Activated naive CD4-positive, alpha-beta T cell treated with anti-CD3 and anti-CD28 coated beads, Interleukin-2, amount 50 U/mL, for 72 hours (primary cell): ENCODE data around the gene CCSER1. TPM values are rescaled to one million over a fixed set of nuclear protein-coding genes. Genes with fewer than 3 reads are reported as not detected.

Source experiments
- ATAC-seq, 2 donors: fragments of 150-1000 bp; cut with Tn5 transposase; 2 replicates each; pipeline ENCODE4 v1.10.0; 2021; ENCODE audit warnings: mild to moderate bottlenecking in 2 of 2, moderate library complexity in 2 of 2
- DNase-seq, 2 donors: peaks; one replicate each; pipeline ENCODE4 v3.0.0; 2021 to 2022; ENCODE audit warnings: low spot score in 2 of 2
- H3K27ac Mint-ChIP-seq, 2 donors: one replicate each; pipeline ENCODE4 v1.8.0; 2022; ENCODE audit warnings: mild to moderate bottlenecking in 2 of 2, mixed read lengths in 2 of 2
- H3K36me3 Mint-ChIP-seq, 2 donors: one replicate each; pipeline ENCODE4 v1.8.0; 2022; ENCODE audit warnings: mixed read lengths in 2 of 2
- H3K9me3 Mint-ChIP-seq, 2 donors: one replicate each; pipeline ENCODE4 v1.8.0; 2022; ENCODE audit warnings: mixed read lengths in 2 of 2
- total RNA-seq, 2 donors: library from RNA; stranded (reverse); gene quantifications; one replicate each; pipeline ENCODE4 v1.2.3, GENCODE V29; 2022

The CCSER1 gene
- total RNA-seq, 2 donors from 2014 or later = 0.23 TPM; not detected in 1

DNA sequence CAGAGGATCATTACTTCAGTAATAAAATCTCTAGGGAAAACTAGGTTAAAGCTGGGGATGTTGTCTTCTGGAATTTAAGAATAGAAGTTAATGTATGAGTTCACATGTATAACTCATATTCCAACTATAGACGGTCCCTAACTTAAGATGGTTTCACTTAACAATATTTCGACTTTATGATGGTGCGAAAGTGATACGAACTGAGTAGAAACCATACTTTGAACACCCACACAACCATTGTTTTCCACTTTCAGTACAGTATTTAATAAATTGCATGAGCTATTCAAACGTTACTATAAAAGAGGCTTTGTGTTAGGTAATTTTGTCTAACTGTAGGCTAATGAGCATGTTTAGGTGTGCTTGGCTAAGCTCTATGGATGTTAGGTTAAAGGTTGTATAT, 38.7 kb downstream of the CCSER1 start:
- H3K9me3 Mint-ChIP-seq = peaks cover 5 to 9% of the 10 kb centered on the region in 2 donors
- ATAC-seq (no peak), DNase-seq (no peak)

DNA sequence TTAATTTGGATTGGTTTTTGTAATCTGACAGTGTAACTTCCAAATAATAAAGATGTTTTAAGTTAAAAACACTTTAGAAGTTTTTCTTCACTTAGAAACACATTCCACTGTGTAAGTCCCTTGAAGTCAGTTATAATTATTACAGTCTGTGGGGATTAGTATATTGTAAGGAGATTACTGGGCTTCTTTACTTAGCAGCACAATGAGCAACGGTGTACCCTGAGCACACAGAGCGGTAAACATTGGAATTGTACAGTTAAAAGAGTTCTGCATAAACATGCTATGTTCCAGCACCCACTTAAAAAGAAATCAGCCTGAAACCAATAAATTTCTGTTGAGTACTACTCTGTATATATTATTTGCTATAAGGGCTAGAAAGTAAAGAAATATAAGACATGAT, 44.3 kb downstream of the CCSER1 start:
- DNase-seq (no peak), ATAC-seq (no peak)
- no peaks in the 10 kb centered on the region for H3K36me3 Mint-ChIP-seq
- H3K9me3 Mint-ChIP-seq = peaks cover 5 to 15% of the 10 kb centered on the region in 2 donors
- no peak overlapping the region for H3K27ac Mint-ChIP-seq

More for the DNA sequence above, 38.7 kb downstream of the CCSER1 start:
- Mint-ChIP-seq H3K27ac (no peak overlapping the region), H3K36me3 (no peaks in the 10 kb centered on the region)

DNA sequence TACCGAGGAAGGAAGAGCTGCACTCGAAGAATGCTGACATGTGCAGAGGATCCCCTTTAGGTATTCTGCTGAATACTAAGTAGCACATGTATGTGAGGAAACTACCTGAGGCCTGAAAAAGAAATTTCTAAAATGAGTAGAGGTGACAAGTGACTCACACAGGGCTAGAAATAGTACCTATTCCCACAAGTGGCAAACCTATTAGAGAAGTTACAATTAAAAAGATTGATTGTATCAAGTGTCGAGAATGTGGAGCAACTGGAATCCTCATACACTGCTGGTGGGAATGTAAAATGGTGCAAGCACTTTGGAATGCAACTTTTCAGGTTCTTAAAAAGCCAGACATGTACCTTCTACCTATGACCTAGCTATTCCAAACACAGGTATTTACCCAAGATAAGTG, 47.4 kb downstream of the CCSER1 start:
- ATAC-seq (no peak), DNase-seq (no peak)
- H3K27ac Mint-ChIP-seq = no peak overlapping the region
- H3K36me3 Mint-ChIP-seq = no peaks in the 10 kb centered on the region
- H3K9me3 Mint-ChIP-seq = peaks cover 4 to 14% of the 10 kb centered on the region in 2 donors

DNA sequence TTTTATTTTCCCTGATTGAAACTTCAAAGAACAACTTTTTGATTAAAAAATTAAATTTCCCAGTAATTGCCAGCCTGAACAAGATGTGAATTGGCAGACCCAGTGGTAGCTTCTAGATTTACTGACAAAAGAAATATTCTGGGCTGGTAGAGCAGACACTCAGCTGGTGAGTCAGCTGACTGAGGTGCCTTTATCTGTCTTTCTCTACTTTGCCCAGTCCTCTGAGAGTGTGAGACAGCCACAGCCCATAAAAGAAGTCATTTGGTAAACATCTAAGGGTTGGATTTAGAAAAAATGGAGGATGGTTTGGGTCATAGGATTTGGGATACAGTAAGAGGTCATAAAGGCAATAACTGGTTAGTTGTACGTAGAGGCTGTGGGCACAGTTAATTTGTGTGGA, 54.5 kb downstream of the CCSER1 start:
- no peaks in the 10 kb centered on the region for H3K9me3 Mint-ChIP-seq
- no peak overlapping the region for H3K27ac Mint-ChIP-seq
- no peaks in the 10 kb centered on the region for H3K36me3 Mint-ChIP-seq
- ATAC-seq = no peak
- DNase-seq = no peak

DNA sequence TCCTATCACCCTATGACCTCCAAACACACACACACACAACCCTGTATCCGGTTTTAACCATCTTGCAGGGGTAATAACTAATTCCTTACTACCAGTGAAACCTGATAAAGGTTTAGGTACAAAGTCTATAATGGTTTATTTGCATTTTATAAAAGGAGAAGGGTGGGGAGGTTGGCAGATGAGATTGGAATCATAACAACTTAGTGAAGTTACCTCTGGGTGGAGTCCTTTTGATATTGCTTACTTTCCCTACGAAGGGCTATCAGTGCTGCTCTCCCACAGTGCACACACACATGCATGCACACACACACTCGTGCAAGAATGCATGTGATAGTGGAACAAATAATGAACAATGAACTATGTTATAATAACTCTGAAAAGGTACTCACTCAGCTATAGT, 56.1 kb downstream of the CCSER1 start:
- no peak for ATAC-seq
- Mint-ChIP-seq H3K36me3 (no peaks in the 10 kb centered on the region), H3K9me3 (no peaks in the 10 kb centered on the region)

DNA sequence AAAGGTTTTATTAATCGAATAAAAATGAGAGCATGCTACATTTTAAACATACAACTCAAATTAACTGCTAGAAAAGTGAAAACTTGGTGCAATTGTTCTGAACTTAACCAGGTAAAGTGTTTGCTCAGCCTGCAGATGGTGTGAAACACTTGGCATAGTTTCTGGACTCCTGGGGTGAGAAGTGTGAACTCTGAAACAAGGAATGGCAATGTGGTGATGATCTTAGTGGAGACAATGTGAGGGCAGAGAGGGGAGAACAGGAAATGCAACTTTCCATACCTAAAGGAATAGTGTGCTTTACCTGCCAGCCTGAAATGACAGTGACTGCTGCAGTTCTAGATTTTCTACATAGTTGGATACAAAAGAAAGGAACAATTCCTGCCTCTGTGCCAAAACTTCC, 57.4 kb downstream of the CCSER1 start:
- Mint-ChIP-seq H3K27ac (no peak overlapping the region), H3K9me3 (no peaks in the 10 kb centered on the region), H3K36me3 (no peaks in the 10 kb centered on the region)
- DNase-seq (no peak), ATAC-seq (no peak)

More for the DNA sequence above, 56.1 kb downstream of the CCSER1 start:
- DNase-seq = no peak
- H3K27ac Mint-ChIP-seq = no peak overlapping the region

DNA sequence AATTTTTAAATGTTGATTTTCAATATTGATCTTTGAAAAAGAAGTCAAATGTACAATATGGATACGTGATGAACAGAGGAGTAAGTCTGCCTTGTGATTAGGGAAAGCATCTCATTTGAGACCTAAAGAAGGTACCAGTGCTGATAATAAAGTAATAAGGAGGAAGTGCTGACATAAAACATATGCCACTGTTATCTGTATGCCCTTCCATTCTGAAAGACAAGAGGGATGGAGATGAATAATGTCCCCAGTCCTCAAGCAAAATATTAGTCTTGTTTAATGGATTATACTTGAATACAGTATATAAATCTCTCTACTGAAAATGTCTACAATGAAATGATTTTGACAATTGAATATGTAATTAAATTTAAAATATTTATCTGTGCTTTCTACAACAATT, 58.2 kb downstream of the CCSER1 start:
- no peak overlapping the region for H3K27ac Mint-ChIP-seq
- DNase-seq (no peak), ATAC-seq (no peak)
- no peaks in the 10 kb centered on the region for H3K9me3 Mint-ChIP-seq
- H3K36me3 Mint-ChIP-seq = no peaks in the 10 kb centered on the region

DNA sequence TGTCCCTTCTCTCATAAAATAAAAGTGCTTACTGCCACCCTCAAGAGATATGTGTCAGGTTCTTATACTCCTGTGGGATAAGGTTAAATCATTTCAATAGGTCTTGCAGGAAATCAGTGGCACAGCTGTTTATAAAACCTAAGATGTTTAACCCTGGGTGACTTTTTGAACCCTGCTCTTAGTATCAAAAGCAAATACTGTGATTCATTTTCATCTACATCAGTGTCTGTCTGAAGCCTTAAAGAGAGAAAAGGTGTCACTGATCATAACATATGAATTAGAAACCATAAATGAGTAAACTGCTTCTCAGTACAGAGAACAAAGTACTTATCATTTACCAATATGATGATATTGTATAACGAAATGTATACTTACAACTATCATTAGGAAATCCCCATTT, 59.0 kb downstream of the CCSER1 start:
- no peak for ATAC-seq
- no peaks in the 10 kb centered on the region for H3K9me3 Mint-ChIP-seq
- no peak overlapping the region for H3K27ac Mint-ChIP-seq
- H3K36me3 Mint-ChIP-seq = no peaks in the 10 kb centered on the region
- DNase-seq = no peak

DNA sequence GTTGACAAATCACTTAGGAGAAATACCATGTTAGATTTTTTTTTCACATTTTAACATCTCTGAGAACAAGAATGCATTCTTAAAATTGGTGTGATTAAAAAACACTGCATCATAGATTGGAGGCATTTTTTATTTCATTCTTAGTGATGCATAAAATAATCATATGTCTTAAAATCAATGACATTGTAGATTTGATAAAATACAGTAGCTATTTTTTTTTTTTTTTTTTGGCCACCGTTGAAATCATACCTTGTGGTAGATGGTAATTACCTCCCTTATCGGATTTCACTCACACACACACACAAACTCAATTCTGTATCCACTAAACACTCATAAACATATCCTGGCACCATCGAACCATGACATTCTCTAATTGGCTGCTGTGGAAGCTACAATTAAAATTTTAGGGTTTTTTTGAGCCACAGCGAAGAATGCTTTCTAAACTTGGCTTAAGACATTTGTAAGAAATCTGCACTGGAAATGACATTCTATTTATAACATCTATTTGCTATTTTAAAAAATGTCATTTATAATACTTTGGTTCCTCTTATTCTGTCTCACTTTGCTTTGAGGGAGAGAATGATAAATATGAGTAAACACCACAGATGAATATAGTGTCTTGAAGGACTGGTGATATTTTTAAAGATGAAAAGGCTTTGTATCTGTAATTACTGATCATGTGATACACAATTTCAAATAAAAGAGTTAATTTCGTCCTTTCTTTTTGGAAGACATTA, 60.1 kb downstream of the CCSER1 start:
- Mint-ChIP-seq H3K27ac (no peak overlapping the region), H3K9me3 (no peaks in the 10 kb centered on the region)
- DNase-seq = no peak

DNA sequence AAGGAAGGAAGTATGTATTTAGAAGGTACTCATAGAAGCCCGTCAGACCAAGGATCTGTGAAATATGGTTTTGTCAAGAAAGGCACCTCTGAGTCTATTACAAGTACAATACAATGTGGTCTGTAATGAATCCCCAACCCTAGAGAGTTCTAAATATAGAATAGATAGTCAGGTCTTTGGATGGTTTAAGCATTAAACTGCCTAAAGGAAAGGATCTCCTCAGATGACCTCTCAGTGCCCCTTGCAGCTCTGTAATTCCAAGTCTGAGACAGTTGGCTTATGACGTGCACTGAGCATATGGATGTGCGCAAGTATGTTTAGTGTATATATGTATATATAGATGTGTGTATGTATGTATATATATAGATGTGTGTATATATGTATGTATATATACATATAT, 62.0 kb downstream of the CCSER1 start:
- DNase-seq = no peak
- Mint-ChIP-seq H3K36me3 (no peaks in the 10 kb centered on the region), H3K9me3 (no peaks in the 10 kb centered on the region), H3K27ac (no peak overlapping the region)
- ATAC-seq = no peak

More for the DNA sequence above, 60.1 kb downstream of the CCSER1 start:
- no peak for ATAC-seq
- no peaks in the 10 kb centered on the region for H3K36me3 Mint-ChIP-seq

DNA sequence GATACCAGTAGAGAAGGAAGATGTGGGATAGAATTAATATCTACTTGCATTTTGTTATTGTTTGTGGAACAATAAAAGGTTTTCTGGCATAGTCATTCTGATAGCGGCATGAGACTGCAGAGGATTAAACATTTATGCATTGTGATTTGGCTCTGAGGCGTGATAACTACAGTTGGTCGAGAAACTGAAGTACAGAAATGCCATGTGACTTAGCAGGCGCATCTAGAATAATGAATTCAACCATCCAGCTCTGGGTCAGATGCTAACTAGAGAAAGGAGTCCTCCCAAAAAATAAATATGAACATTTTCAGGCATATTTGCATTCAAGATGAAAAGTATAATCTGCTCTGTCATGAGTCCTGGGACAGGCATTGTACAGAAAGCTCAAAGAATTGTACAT, 62.8 kb downstream of the CCSER1 start:
- H3K36me3 Mint-ChIP-seq = no peaks in the 10 kb centered on the region
- DNase-seq (no peak), ATAC-seq (no peak)
- no peak overlapping the region for H3K27ac Mint-ChIP-seq
- H3K9me3 Mint-ChIP-seq = no peaks in the 10 kb centered on the region

DNA sequence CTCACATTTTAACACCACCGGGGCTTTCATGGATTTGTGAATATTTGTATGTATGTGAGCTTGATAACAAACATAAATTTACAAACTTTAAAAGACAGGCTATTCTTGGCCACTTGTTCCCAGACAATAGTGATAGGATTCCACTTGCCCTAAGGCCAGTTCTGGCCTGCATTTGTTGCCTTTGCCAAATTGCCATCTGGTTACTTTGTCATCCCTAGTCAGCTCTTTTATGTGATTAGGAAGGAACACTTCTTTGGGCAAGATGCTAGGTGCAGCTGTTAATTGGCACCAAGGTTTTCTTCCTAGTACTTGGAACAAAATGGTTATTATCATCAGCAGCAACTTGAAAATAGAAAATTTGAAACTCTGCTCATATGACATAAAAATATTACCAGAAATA, 63.3 kb downstream of the CCSER1 start:
- Mint-ChIP-seq H3K27ac (no peak overlapping the region), H3K36me3 (no peaks in the 10 kb centered on the region), H3K9me3 (no peaks in the 10 kb centered on the region)
- no peak for ATAC-seq
- DNase-seq = no peak

DNA sequence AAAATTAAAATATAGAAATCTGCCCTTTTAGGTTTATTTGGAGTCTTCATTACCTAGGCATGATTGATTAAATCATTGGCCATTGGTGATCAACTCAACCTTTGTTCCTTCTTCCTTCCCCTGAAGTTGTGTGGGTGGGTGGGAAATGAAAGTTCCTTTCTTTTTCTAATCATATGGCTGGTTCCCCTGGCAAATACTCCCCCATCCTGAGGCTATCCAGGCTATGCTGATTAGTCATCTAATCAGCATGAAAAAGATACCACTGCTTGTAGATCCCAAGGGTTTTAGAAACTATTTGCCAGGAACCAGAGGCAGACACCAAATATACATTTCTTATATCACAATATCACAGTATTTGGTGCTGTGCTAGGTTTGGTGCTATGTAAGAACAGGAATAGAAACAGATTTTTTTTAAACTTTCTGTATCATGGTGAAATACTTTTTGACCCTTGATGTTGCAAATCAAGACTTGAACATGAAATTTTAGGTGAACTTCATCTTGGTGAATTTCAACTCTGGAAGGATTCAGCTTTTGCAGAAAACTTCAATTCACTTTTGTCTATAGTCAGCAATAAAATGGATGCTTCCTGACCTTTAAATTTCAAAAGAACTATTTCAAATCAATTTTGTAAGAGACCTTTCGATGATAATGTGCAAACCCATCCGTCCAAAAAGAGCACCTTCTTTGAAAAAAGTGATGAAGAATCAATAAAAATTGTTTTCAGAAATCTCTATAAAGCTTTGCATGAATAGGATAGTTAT, 71.1 kb downstream of the CCSER1 start:
- Mint-ChIP-seq H3K9me3 (peaks cover 3% of the 10 kb centered on the region in 2 donors), H3K36me3 (no peaks in the 10 kb centered on the region), H3K27ac (no peak overlapping the region)
- ATAC-seq (no peak), DNase-seq (no peak)

DNA sequence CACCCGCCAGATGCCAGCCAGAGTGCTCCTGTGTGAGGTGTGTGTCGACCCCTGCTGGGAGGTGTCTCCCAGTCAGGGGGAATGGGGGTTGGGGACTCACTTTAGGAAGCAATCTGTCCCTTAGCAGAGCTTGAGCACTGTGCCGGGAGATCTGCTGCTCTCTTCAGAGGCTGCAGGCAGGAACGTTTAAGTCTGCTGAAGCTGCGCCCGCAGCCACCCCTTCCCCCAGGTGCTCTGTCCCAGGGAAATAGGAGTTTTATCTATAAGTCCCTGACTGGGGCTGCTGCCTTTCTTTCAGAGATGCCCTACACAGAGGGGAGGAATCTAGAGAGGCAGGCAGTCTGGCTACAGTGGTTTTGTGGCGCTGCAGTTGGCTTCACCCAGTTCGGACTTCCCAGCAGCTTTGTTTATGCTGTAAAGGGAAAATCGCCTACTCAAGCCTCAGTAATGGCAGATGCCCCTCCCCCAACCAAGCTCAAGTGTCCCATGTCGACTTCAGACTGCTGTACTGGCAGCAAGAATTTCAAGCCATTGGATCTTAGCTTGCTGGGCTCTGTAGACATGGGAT, 80.8 kb downstream of the CCSER1 start:
- peaks cover 13 to 25% of the 10 kb centered on the region in 2 donors for H3K9me3 Mint-ChIP-seq

DNA sequence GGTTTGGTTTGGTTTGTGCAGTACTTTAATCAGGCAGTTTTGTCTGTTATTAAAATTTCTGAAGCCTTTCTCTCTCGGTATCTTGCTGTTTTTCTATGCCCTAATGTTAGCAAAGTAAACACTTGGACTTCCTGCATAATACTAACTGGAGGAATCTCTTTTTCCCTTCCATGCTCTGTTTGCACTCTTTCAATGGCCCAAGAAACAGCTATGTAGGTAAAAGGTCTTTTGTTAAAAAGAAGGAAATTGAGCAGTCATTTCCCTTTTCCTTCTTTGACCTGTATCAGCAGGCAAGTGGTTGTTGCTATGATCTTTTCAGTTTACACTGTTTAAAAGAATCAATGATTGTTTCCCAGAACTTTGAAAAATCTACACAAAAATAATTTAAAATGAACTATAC, 82.7 kb downstream of the CCSER1 start:
- no peak for ATAC-seq
- Mint-ChIP-seq H3K27ac (no peak overlapping the region), H3K36me3 (peaks cover 0 to 14% of the 10 kb centered on the region in 2 donors), H3K9me3 (peaks cover 13 to 24% of the 10 kb centered on the region in 2 donors)
- DNase-seq = no peak

More for the DNA sequence above, 80.8 kb downstream of the CCSER1 start:
- Mint-ChIP-seq H3K36me3 (peaks cover 0 to 14% of the 10 kb centered on the region in 2 donors), H3K27ac (no peak overlapping the region)
- ATAC-seq = no peak
- no peak for DNase-seq

DNA sequence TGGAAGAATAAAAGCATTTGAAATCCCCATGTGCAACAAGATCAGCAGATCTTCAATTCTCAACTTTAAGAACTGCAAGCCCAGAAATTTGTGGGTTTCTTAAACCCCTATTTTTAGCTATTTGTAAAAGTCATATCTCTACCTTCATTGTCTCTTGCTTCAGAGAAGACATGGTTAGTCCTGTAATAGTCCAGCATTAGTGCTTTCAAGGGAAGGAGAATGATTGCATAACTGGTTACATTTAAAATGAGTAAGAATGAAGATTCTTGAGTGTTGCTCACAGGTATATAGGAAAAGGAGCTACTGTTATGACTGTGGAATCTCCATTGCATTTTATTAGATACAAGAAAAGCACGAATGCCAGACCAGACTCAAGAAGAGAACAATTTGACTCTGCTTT, 84.0 kb downstream of the CCSER1 start:
- ATAC-seq (no peak), DNase-seq (no peak)
- Mint-ChIP-seq H3K27ac (no peak overlapping the region), H3K36me3 (peaks cover 0 to 13% of the 10 kb centered on the region in 2 donors), H3K9me3 (peaks cover 11 to 12% of the 10 kb centered on the region in 2 donors)

DNA sequence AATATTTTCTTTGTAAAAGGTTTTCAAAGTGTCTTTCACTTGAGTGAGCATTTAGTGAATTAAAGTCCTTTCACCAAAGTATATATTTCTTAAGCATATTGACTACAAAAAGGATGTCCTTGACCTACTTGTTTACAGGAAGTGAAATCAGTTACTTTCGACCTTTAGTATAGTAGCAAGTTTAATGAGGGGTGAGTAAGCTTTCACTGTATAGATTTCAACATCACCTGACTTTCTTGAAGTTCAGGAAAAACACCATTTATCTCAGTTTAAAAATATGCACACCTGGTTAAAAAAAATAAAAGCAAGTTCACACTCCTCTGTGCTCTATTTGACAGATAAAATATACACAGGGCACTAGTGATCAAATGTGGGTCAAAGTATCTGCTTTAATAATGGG, 88.1 kb downstream of the CCSER1 start:
- no peak overlapping the region for H3K27ac Mint-ChIP-seq

More for the DNA sequence above, 88.1 kb downstream of the CCSER1 start:
- ATAC-seq (no peak), DNase-seq (no peak)
- H3K9me3 Mint-ChIP-seq = no peaks in the 10 kb centered on the region
- no peaks in the 10 kb centered on the region for H3K36me3 Mint-ChIP-seq
